Neural cell (in vitro differentiated cells): ENCODE results near the gene SDK1. TPM values are rescaled to one million over a fixed set of nuclear protein-coding genes. Genes with fewer than 3 reads are reported as not detected.

Source experiments
- H2AFZ ChIP-seq: fragments of 200-600, 300-800 bp; sonication (generic), shearing (Covaris generic); 2 replicates; pipeline ENCODE4 v1.6.0; 2014; ENCODE audit warnings: low read depth, mild to moderate bottlenecking, antibody characterized with exemption, low read length, moderate library complexity
- H3F3A ChIP-seq: fragments of 200-600 bp; shearing (Covaris generic); 2 replicates; pipeline ENCODE4 v1.6.1; 2016; ENCODE audit warnings: mild to moderate bottlenecking, moderate library complexity, mixed read lengths, antibody characterized with exemption, low read length; ENCODE audit not compliant: insufficient read depth, poor library complexity, severe bottlenecking
- H3K27ac ChIP-seq: fragments of 200-600, 300-800 bp; sonication (generic), shearing (Covaris generic); 2 replicates; pipeline ENCODE4 v1.5.1; 2014; ENCODE audit warnings: mild to moderate bottlenecking, low read length, moderate library complexity
- H3K27me3 ChIP-seq: fragments of 300-800, 200-600 bp; sonication (generic), shearing (Covaris generic); 2 replicates; pipeline ENCODE4 v1.6.0; 2014; ENCODE audit warnings: mild to moderate bottlenecking, low read depth, low read length, moderate library complexity; ENCODE audit not compliant: insufficient read depth
- H3K36me3 ChIP-seq: fragments of 300-800, 200-600 bp; sonication (generic), shearing (Covaris generic); 2 replicates; pipeline ENCODE4 v1.5.1; 2014; ENCODE audit warnings: mild to moderate bottlenecking, antibody characterized with exemption, low read length, moderate library complexity; ENCODE audit not compliant: insufficient read depth
- H3K4me2 ChIP-seq: fragments of 300-800, 200-600 bp; sonication (generic), shearing (Covaris generic); 2 replicates; pipeline ENCODE4 v1.6.0; 2014; ENCODE audit warnings: mild to moderate bottlenecking, low read length
- H3K4me3 ChIP-seq: fragments of 300-800, 200-600 bp; sonication (generic), shearing (Covaris generic); 2 replicates; pipeline ENCODE4 v1.5.1; 2014; ENCODE audit warnings: mild to moderate bottlenecking, low read length, moderate library complexity
- H3K79me2 ChIP-seq: fragments of 200-600 bp; shearing (Covaris generic); replicated peaks from 2 replicates; pipeline ENCODE4 v1.6.0; 2014; ENCODE audit warnings: mild to moderate bottlenecking, low read length, moderate library complexity; ENCODE audit not compliant: insufficient read depth
- H3K9ac ChIP-seq: fragments of 300-800, 200-600 bp; sonication (generic), shearing (Covaris generic); 2 replicates; pipeline ENCODE4 v1.6.1; 2016; ENCODE audit warnings: mild to moderate bottlenecking, low read length, mixed read lengths
- H3K9me2 ChIP-seq: fragments of 200-600 bp; shearing (Covaris generic); 2 replicates; pipeline ENCODE4 v1.6.1; 2016; ENCODE audit warnings: mild to moderate bottlenecking, low read length, mixed read lengths; ENCODE audit not compliant: insufficient read depth
- H3K9me3 ChIP-seq: fragments of 200-600, 300-800 bp; sonication (generic), shearing (Covaris generic); 2 replicates; pipeline ENCODE4 v1.6.1; 2016; ENCODE audit warnings: mild to moderate bottlenecking, mixed run types, low read length, moderate library complexity, mixed read lengths
- H4K20me1 ChIP-seq: fragments of 200-600 bp; shearing (Covaris generic); 2 replicates; pipeline ENCODE4 v1.6.1; 2016; ENCODE audit warnings: mild to moderate bottlenecking, mixed run types; ENCODE audit not compliant: insufficient read depth
- CTCF ChIP-seq: fragments of 450-650 bp; IDR thresholded peaks from 2 replicates; pipeline ENCODE4 v1.5.1; 2014; ENCODE audit warnings: antibody characterized with exemption, mild to moderate bottlenecking, moderate library complexity; ENCODE audit not compliant: poor library complexity, severe bottlenecking
- EP300 ChIP-seq: fragments of 450-650 bp; conservative IDR thresholded peaks from 2 replicates; pipeline ENCODE4 v1.6.1; 2014; ENCODE audit warnings: antibody characterized with exemption, mild to moderate bottlenecking, moderate library complexity; ENCODE audit not compliant: poor library complexity, severe bottlenecking
- EZH2 ChIP-seq: fragments of 200-600, 300-800 bp; shearing (Covaris generic), sonication (generic); IDR thresholded peaks from 2 replicates; pipeline ENCODE4 v1.6.1; 2014; ENCODE audit warnings: antibody characterized with exemption, low read length, borderline replicate concordance, mild to moderate bottlenecking; ENCODE audit not compliant: insufficient read depth, poor library complexity, severe bottlenecking
- MXI1 ChIP-seq: fragments of 450-650 bp; conservative IDR thresholded peaks from 2 replicates; pipeline ENCODE4 v1.6.1; 2014; ENCODE audit warnings: antibody characterized with exemption, mild to moderate bottlenecking; ENCODE audit not compliant: poor library complexity, severe bottlenecking
- POLR2AphosphoS5 ChIP-seq: IDR thresholded peaks from 2 replicates; pipeline ENCODE4 v1.6.1; 2012
- RAD21 ChIP-seq: fragments of 450-650 bp; conservative IDR thresholded peaks from 2 replicates; pipeline ENCODE4 v1.6.1; 2014; ENCODE audit warnings: antibody characterized with exemption, mild to moderate bottlenecking, moderate library complexity
- REST ChIP-seq: IDR thresholded peaks from 2 replicates; pipeline ENCODE4 v1.6.1; 2012; ENCODE audit warnings: borderline replicate concordance
- SMC3 ChIP-seq: fragments of 450-650 bp; conservative IDR thresholded peaks from 2 replicates; pipeline ENCODE4 v1.6.1; 2014; ENCODE audit warnings: antibody characterized with exemption, mild to moderate bottlenecking, moderate library complexity; ENCODE audit not compliant: poor library complexity
- TAF1 ChIP-seq: IDR thresholded peaks from 2 replicates; pipeline ENCODE4 v1.6.1; 2012; ENCODE audit warnings: low read depth
- polyA plus RNA-seq: library from polyadenylated mRNA; depleted of rRNA; stranded (reverse); fragments of >200 nt; gene quantifications from 2 replicates; pipeline ENCODE4 v1.2.3, GENCODE V29; 2014

Gene SDK1
- polyA plus RNA-seq, 1 donor from 2014 or later = 2.7 TPM

GRCh38 chr7:3552499-3552898 lies 251.4 kb downstream of the SDK1 start:
- H3K4me2 ChIP-seq = no peak overlapping the region
- no peak overlapping the region for H3K9ac ChIP-seq
- no peak overlapping the region for H2AFZ ChIP-seq
- H3K36me3 ChIP-seq = no peaks in the 10 kb centered on the region
- no peaks in the 10 kb centered on the region for H3K27me3 ChIP-seq
- no peak overlapping the region for H3K27ac ChIP-seq
- H3K79me2 ChIP-seq = no peaks in the 10 kb centered on the region
- no peak for TF ChIP-seq EP300
- no peak for TF ChIP-seq REST
- no peak for TF ChIP-seq MXI1
- TF ChIP-seq SMC3 = no peak
- TF ChIP-seq EZH2 = no peak
- no peak for TF ChIP-seq TAF1
- TF ChIP-seq POLR2AphosphoS5 = no peak
- no peak for TF ChIP-seq CTCF
- no peak for TF ChIP-seq RAD21
- no peaks in the 10 kb centered on the region for H4K20me1 ChIP-seq
- H3K9me2 ChIP-seq = no peaks in the 10 kb centered on the region
- no peaks in the 10 kb centered on the region for H3K9me3 ChIP-seq
- no peaks in the 10 kb centered on the region for H3F3A ChIP-seq
- H3K4me3 ChIP-seq = no peak overlapping the region

- H3K4me2 ChIP-seq = no peak overlapping the region
- no peaks in the 10 kb centered on the region for H4K20me1 ChIP-seq
- H3K9ac ChIP-seq = no peak overlapping the region
- H3K9me3 ChIP-seq = no peaks in the 10 kb centered on the region
- H3K27me3 ChIP-seq = no peaks in the 10 kb centered on the region
- H3K27ac ChIP-seq = no peak overlapping the region
- H3K36me3 ChIP-seq = no peaks in the 10 kb centered on the region
- no peaks in the 10 kb centered on the region for H3F3A ChIP-seq
- no peak overlapping the region for H2AFZ ChIP-seq
- TF ChIP-seq REST = no peak
- TF ChIP-seq POLR2AphosphoS5 = no peak
- TF ChIP-seq TAF1 = no peak
- no peak for TF ChIP-seq MXI1
- TF ChIP-seq EZH2 = no peak
- no peak for TF ChIP-seq RAD21
- no peak overlapping the region for H3K4me3 ChIP-seq
- H3K79me2 ChIP-seq = no peaks in the 10 kb centered on the region
- H3K9me2 ChIP-seq = no peaks in the 10 kb centered on the region
Measured at GRCh38 chr7:3558400-3558799, 257.3 kb downstream of the SDK1 start.
